Measurements from ENCODE around the gene LRRC74B.
A peak's percentile ranks its signal among the peaks of the same experiment; 100 is the strongest.
"Not testable (repeated sequence)": the region's sequence is repeated elsewhere in the genome, so short reads cannot be mapped to it uniquely, and the experiment has no call there.

The LRRC74B gene

GRCh38 chr22:21054714-21055563, 9.2 kb downstream of the LRRC74B start:
- DNase-seq (ENCODE audit: low read depth): no peak

- DNase-seq (ENCODE audit: low read depth): no peak
Measured at GRCh38 chr22:21055564-21055834, 9.8 kb downstream of the LRRC74B start.

GRCh38 chr22:21055880-21056319, 10.2 kb downstream of the LRRC74B start:
- DNase-seq (ENCODE audit: low read depth): no peak

- DNase-seq (ENCODE audit: low read depth): not testable (repeated sequence)
Measured at GRCh38 chr22:21060363-21060762, 14.6 kb downstream of the LRRC74B start.

- DNase-seq (ENCODE audit: low read depth): not testable (repeated sequence)
Measured at GRCh38 chr22:21061660-21062321, 16.0 kb downstream of the LRRC74B start.

- not testable (repeated sequence) for DNase-seq (ENCODE audit: low read depth)
Measured at GRCh38 chr22:21064425-21064824, 18.7 kb downstream of the LRRC74B start.

- DNase-seq (ENCODE audit: low read depth): no peak
Measured at GRCh38 chr22:21064917-21065864, 19.4 kb downstream of the LRRC74B start.

- no peak for DNase-seq (ENCODE audit: low read depth)
Measured at GRCh38 chr22:21067075-21067900, 21.5 kb downstream of the LRRC74B start.

GRCh38 chr22:21067901-21068680, 22.3 kb downstream of the LRRC74B start:
- DNase-seq (ENCODE audit: low read depth): no peak

- DNase-seq (ENCODE audit: low read depth): no peak
Measured at GRCh38 chr22:21068681-21069276, 23.0 kb downstream of the LRRC74B start.

- no peak for DNase-seq (ENCODE audit: low read depth)
Measured at GRCh38 chr22:21069375-21069774, 23.6 kb downstream of the LRRC74B start.

- no peak for DNase-seq (ENCODE audit: low read depth)
Measured at GRCh38 chr22:21070690-21071615, 25.2 kb downstream of the LRRC74B start.

- not testable (repeated sequence) for DNase-seq (ENCODE audit: low read depth)
Measured at GRCh38 chr22:21071796-21072195, 26.1 kb downstream of the LRRC74B start.

- DNase-seq (ENCODE audit: low read depth): no peak
Measured at GRCh38 chr22:21073023-21073422, 27.3 kb downstream of the LRRC74B start.

- no peak for DNase-seq (ENCODE audit: low read depth)
Measured at GRCh38 chr22:21073482-21073881, 27.7 kb downstream of the LRRC74B start.

GRCh38 chr22:21074102-21074715, 28.5 kb downstream of the LRRC74B start:
- peak; percentile 77 for DNase-seq (ENCODE audit: low read depth)

GRCh38 chr22:21075516-21076138, 29.9 kb downstream of the LRRC74B start:
- DNase-seq (ENCODE audit: low read depth): no peak

GRCh38 chr22:21076912-21077625, 31.3 kb downstream of the LRRC74B start:
- no peak for DNase-seq (ENCODE audit: low read depth)

Data from GM04504 (cell line).